Prostate gland (tissue), 2 donors: ENCODE measurements around the gene KDM8. TPM values are rescaled to one million over a fixed set of nuclear protein-coding genes. Genes with fewer than 3 reads are reported as not detected.

Source experiments
- DNase-seq: peaks from one replicate; pipeline ENCODE4 v3.0.0-alpha.2; 2019; ENCODE audit warnings: low spot score
- H3K27ac ChIP-seq, 2 donors: fragments of 200-600 bp; sonication (generic); 2 replicates each; pipeline ENCODE4 v1.5.1; 2017 to 2019
- H3K27me3 ChIP-seq: fragments of 200-600 bp; sonication (generic); replicated peaks from 2 replicates; pipeline ENCODE4 v1.5.1; 2019; ENCODE audit not compliant: insufficient read depth
- H3K36me3 ChIP-seq, 2 donors: fragments of 200-600 bp; sonication (generic); 1 replicate in 1 of 2; 2 replicates in 1 of 2; pipeline versions ENCODE4 v1.5.1 to v1.8.1; 2017 to 2019
- H3K4me1 ChIP-seq: fragments of 200-600 bp; sonication (generic); replicated peaks from 2 replicates; pipeline ENCODE4 v1.5.1; 2019
- H3K4me3 ChIP-seq, 2 donors: fragments of 200-600 bp; sonication (generic); 2 replicates each; pipeline ENCODE4 v1.5.1; 2017 to 2019
- H3K9me3 ChIP-seq: fragments of 200-600 bp; sonication (generic); 2 replicates; pipeline ENCODE4 v1.5.1; 2017
- CTCF ChIP-seq, 4 experiments: fragments of 200-600 bp in 2 of 4; fragments of 450-650 bp in 2 of 4; sonication (generic) in 2 of 4; IDR thresholded peaks; 1 replicate in 3 of 4; 2 replicates in 1 of 4; pipeline ENCODE4 v1.5.1; 2016 to 2019; ENCODE audit warnings: antibody characterized with exemption in 4 of 4, mild to moderate bottlenecking in 2 of 4, moderate library complexity in 2 of 4
- POLR2A ChIP-seq: fragments of 450-650 bp; IDR thresholded peaks from one replicate; pipeline ENCODE4 v1.6.1; 2016; ENCODE audit warnings: antibody characterized with exemption, mild to moderate bottlenecking
- POLR2AphosphoS5 ChIP-seq: sonication (generic); formaldehyde crosslinking; IDR thresholded peaks from one replicate; pipeline ENCODE4 v1.6.1; 2017; ENCODE audit warnings: antibody characterized with exemption
- WGBS: methylation state at CpG from one replicate; pipeline ENCODE4 v1.1.5; 2018; 5-methylcytosine and 5-hydroxymethylcytosine counted together
- intact Hi-C: fragments of 100-400 bp; cut with DNase I; formaldehyde crosslinking; loops from one replicate; pipeline ENCODE4 v1.14.2; 2022
- total RNA-seq, 2 donors: library from RNA; depleted of rRNA; stranded (reverse); fragments of >200 nt; gene quantifications; one replicate each; pipeline ENCODE4 v1.1.0, GENCODE V29; 2016

KDM8 gene
- total RNA-seq = 10 to 100 TPM in 1 of 2 donors, 1 to 10 TPM in 1; 5.6 to 15.3 TPM

GRCh38 chr16:27203507-27204311 is at the start of gene KDM8:
Gene KDM8 (plus strand): TSS chr16:27203526. CDS start chr16:27210124, 6,598 bp downstream.
- intact Hi-C loops = no loop called here
- peaks cover 7% of the 10 kb centered on the region for H3K4me1 ChIP-seq
- peak; percentile 58 for TF ChIP-seq POLR2A
- peak; percentile 98 for TF ChIP-seq POLR2AphosphoS5
- TF ChIP-seq CTCF (IDR thresholded peaks at IDR 0.05) = peak in 2 of 4 experiments; percentile 14 to 26
- WGBS = under 1% methylated on average over 69 of the region's 70 CpGs
- H3K9me3 ChIP-seq = no peaks in the 10 kb centered on the region
- H3K4me3 ChIP-seq = peak within 1 kb of the TSS; percentile 48 to 54
- peak; percentile 98 for DNase-seq
- H3K27ac ChIP-seq = peak within 1 kb of the TSS; percentile 94
- no peaks in the 10 kb centered on the region for H3K36me3 ChIP-seq
- H3K27me3 ChIP-seq = no peaks in the 10 kb centered on the region

- H3K4me3 ChIP-seq = no peak overlapping the region
- no peaks in the 10 kb centered on the region for H3K9me3 ChIP-seq
- no peaks in the 10 kb centered on the region for H3K4me1 ChIP-seq
- TF ChIP-seq POLR2AphosphoS5 = no peak
- no peak for TF ChIP-seq POLR2A
- peak; percentile 83 to 98 (median 94) for TF ChIP-seq CTCF (IDR thresholded peaks at IDR 0.05)
- 16% methylated on average over 24 of the region's 24 CpGs for WGBS
- no peaks in the 10 kb centered on the region for H3K27me3 ChIP-seq
- peak; percentile 25 for DNase-seq
- intact Hi-C loops = loop anchor here (5.0 kb wide), 2 partner anchors 212 to 302 kb away; no protein-coding TSS in a partner anchor
- no peak overlapping the region for H3K27ac ChIP-seq
- H3K36me3 ChIP-seq = no peaks in the 10 kb centered on the region
These were observed 48.4 kb upstream of the KDM8 start for GRCh38 chr16:27154705-27155521.

- H3K36me3 ChIP-seq = no peaks in the 10 kb centered on the region
- no peak for DNase-seq
- TF ChIP-seq CTCF (IDR thresholded peaks at IDR 0.05) = no peak
- TF ChIP-seq POLR2A = no peak
- H3K9me3 ChIP-seq = no peaks in the 10 kb centered on the region
- no peaks in the 10 kb centered on the region for H3K27me3 ChIP-seq
- H3K27ac ChIP-seq = no peak overlapping the region
- WGBS = 25% methylated on average over 3 of the region's 3 CpGs
- H3K4me3 ChIP-seq = no peak overlapping the region
- intact Hi-C loops = loop anchor here (5.0 kb wide), 2 partner anchors 211 to 301 kb away; no protein-coding TSS in a partner anchor
- no peaks in the 10 kb centered on the region for H3K4me1 ChIP-seq
These were observed 46.7 kb upstream of the KDM8 start for GRCh38 chr16:27156579-27156978.

- no peak for DNase-seq
- Histone ChIP-seq H3K4me1 (no peaks in the 10 kb centered on the region), H3K4me3 (no peak overlapping the region), H3K27ac (no peak overlapping the region), H3K36me3 (no peaks in the 10 kb centered on the region), H3K9me3 (no peaks in the 10 kb centered on the region), H3K27me3 (no peaks in the 10 kb centered on the region)
- TF ChIP-seq POLR2AphosphoS5 (no peak), CTCF (IDR thresholded peaks at IDR 0.05) (no peak), POLR2A (no peak)
- intact Hi-C loops = no loop called here
- 72% methylated on average over 3 of the region's 3 CpGs for WGBS
These were observed 41.9 kb upstream of the KDM8 start for GRCh38 chr16:27161398-27161797.
